Astrocyte (in vitro differentiated cells and primary cell): ENCODE data around the gene CLEC16A.

Experiments used
- EZH2 ChIP-seq: IDR thresholded peaks from 2 replicates; pipeline ENCODE4 v1.6.1; 2012; ENCODE audit warnings: mild to moderate bottlenecking, low read length, inconsistent platforms; ENCODE audit not compliant: insufficient read depth
- TF ChIP-seq, protein P1 (sequence below): IDR thresholded peaks from 2 replicates; pipeline ENCODE4 v1.5.1; 2011; ENCODE audit warnings: low read depth, mild to moderate bottlenecking, inconsistent platforms, low read length, moderate library complexity; ENCODE audit not compliant: insufficient read depth

DNA sequence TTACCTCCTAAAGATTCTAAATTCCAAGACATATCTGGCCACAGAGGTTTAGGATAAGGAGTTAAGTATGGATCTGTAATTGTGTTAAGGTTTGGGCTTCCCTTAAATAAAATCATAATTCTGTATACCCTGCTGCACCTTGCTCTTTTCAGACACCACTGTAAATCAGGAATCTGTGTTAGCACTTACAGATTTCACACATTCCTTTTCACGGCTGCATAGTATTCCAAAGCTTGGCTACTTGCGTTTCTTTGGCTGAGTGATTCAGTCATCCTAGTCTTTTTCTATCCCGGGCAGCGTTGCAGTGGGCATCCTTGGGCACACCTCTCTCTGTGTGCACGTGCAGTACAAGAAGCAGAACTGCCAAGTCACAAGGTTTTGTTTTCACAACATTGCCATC, 205.8 kb downstream of the CLEC16A start:
- TF ChIP-seq, protein P1, sequence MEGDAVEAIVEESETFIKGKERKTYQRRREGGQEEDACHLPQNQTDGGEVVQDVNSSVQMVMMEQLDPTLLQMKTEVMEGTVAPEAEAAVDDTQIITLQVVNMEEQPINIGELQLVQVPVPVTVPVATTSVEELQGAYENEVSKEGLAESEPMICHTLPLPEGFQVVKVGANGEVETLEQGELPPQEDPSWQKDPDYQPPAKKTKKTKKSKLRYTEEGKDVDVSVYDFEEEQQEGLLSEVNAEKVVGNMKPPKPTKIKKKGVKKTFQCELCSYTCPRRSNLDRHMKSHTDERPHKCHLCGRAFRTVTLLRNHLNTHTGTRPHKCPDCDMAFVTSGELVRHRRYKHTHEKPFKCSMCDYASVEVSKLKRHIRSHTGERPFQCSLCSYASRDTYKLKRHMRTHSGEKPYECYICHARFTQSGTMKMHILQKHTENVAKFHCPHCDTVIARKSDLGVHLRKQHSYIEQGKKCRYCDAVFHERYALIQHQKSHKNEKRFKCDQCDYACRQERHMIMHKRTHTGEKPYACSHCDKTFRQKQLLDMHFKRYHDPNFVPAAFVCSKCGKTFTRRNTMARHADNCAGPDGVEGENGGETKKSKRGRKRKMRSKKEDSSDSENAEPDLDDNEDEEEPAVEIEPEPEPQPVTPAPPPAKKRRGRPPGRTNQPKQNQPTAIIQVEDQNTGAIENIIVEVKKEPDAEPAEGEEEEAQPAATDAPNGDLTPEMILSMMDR, result no peak
- TF ChIP-seq EZH2, result no peak
